EL (cell line): ENCODE results near the gene MAGEE1.

ENCODE experiments used
- DNase-seq: peaks from one replicate; pipeline ENCODE4 v3.0.0-alpha.2; 2016

Gene MAGEE1, protein sequence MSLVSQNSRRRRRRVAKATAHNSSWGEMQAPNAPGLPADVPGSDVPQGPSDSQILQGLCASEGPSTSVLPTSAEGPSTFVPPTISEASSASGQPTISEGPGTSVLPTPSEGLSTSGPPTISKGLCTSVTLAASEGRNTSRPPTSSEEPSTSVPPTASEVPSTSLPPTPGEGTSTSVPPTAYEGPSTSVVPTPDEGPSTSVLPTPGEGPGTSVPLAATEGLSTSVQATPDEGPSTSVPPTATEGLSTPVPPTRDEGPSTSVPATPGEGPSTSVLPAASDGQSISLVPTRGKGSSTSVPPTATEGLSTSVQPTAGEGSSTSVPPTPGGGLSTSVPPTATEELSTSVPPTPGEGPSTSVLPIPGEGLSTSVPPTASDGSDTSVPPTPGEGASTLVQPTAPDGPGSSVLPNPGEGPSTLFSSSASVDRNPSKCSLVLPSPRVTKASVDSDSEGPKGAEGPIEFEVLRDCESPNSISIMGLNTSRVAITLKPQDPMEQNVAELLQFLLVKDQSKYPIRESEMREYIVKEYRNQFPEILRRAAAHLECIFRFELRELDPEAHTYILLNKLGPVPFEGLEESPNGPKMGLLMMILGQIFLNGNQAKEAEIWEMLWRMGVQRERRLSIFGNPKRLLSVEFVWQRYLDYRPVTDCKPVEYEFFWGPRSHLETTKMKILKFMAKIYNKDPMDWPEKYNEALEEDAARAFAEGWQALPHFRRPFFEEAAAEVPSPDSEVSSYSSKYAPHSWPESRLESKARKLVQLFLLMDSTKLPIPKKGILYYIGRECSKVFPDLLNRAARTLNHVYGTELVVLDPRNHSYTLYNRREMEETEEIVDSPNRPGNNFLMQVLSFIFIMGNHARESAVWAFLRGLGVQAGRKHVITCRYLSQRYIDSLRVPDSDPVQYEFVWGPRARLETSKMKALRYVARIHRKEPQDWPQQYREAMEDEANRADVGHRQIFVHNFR

GRCh38 chrX:76427560-76428242 lies at the start of gene MAGEE1:
Gene MAGEE1, plus strand, starts transcription at chrX:76427710. Its CDS starts 221 bp downstream, at chrX:76427931.
- DNase-seq: peak; percentile 60

GRCh38 chrX:76398970-76399369 lies 28.5 kb upstream of the MAGEE1 start:
- DNase-seq: no peak

DNA sequence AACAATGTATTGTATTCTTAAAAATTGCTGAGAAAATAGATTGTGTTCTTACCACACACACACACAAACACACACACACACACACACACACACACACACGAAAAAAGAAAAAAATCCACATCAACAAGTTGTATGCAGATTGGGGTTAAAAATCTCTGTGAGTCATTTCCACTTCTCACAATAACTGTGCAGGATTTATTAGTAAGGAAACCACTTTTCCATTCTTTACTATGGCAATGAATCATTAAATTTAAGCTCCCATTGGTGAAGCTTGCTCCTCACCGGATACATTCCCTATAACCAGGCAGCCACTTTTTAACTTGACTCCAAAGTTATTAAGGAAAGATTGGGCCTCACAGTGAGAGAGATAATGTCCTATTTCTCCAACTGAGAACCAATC lies 19.7 kb upstream of the MAGEE1 start:
- no peak for DNase-seq

DNA sequence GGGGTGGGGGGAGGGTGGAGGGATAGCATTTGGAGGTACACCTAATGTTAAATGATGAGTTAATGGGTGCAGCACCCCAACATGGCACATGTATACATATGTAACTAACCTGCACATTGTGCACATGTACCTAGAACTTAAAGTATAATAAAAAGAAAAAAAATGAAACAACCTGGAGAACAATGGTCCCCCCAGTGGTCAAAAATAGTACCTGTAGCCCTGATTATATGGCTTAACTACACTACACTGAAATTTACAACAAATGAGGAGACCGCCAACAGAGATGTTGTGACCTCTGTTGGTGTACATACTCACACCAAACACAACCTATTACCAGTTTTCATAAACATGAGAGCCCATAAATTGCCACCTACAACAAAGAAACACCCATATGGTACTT lies 7.3 kb upstream of the MAGEE1 start:
- peak; percentile 0 for DNase-seq

DNA sequence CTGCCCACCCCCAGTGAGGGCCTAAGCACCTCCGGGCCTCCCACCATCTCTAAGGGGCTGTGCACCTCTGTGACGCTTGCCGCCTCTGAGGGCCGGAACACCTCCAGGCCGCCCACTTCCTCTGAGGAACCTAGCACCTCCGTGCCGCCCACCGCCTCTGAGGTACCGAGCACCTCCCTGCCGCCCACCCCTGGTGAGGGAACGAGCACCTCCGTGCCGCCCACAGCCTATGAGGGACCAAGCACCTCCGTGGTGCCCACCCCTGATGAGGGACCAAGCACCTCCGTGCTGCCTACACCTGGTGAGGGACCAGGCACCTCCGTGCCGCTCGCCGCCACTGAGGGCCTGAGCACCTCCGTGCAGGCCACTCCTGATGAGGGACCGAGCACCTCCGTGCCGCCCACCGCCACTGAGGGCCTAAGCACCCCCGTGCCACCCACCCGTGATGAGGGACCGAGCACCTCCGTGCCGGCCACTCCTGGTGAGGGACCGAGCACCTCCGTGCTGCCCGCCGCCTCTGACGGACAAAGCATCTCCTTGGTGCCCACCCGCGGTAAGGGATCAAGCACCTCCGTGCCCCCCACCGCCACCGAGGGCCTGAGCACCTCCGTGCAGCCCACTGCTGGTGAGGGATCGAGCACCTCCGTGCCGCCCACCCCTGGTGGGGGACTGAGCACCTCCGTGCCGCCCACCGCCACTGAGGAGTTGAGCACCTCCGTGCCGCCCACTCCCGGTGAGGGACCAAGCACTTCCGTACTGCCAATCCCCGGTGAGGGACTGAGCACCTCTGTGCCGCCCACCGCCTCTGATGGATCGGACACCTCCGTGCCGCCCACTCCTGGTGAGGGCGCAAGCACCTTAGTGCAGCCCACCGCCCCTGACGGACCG lies 977 bp downstream of the MAGEE1 start:
- DNase-seq: no peak

GRCh38 chrX:76433219-76433618 lies 5.7 kb downstream of the MAGEE1 start:
- DNase-seq: no peak

GRCh38 chrX:76434103-76434741 lies 6.7 kb downstream of the MAGEE1 start:
- DNase-seq: no peak

DNA sequence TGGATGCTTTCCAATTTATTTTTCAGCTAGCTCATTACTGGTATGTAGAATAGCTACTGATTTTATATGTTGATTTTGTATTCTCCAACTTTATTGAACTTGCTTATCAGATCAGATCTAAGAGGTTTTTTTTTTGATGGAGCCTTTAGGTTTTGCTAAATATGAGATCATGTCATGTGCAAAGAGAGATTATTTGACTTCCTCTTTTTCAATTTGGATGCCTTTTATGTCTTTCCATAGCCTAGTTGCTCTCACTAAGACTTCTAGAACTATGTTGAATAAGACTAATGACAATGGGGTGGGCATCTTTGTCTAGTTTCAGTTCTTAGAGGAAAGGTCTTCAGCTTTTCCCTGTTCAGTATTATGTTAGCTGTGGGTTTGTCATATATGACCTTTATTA lies 11.7 kb downstream of the MAGEE1 start:
- DNase-seq: no peak

DNA sequence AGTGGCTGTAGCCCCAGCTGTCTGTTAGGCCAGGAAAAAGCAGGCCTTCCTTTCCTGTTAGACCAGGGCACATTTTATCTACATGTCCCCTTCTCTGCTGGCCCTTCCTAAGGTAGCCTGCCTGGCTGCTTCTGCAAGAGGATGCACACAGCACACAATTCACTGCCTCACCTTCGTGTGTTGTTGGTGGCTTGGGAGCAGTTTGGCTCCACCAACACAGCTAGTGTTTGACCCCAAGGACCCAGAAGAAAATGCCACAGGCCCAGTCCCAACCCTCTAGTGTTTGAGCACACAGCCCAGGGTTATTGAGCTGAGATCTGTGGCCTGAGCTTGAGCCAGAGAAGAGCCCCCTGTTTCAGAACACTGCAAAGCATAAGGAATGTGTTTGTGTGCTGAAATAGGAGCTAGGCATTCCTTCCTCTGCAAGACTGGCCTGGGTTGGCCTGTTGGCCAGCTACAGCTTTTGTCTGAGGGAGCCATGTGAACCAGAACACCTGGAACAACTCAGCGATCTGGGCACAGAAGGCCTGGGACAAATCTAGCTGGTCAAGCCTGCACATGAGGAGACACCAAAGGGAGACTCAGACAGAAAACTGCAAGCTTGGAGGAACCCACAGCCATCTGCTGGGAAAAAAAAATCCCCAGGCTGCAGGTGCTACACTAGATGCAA lies 26.4 kb downstream of the MAGEE1 start:
- DNase-seq: no peak

- peak; percentile 11 for DNase-seq
These were observed 27.0 kb downstream of the MAGEE1 start for GRCh38 chrX:76454456-76454927.

DNA sequence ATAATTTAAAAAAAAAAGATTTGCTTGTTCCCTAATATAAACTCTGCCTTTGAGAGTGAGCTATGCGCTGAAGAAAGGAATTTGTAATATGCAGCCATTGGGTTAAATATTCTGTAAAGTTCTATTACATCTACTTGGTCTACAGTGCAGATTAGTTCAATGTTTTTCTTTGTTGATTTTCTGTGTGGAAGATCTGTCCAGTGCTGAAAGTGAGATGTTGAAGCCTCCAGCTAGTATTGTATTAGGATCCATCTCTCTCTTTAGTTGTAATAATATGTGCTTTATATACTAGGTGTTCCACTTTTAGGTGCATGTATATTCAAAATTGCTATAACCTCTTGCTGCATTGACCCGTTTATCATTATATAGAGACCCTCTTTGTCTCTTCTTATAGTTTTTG lies 49.8 kb downstream of the MAGEE1 start:
- no peak for DNase-seq
